ENCODE data around the gene STAMBPL1.
"Not testable (repeated sequence)": the region's sequence is repeated elsewhere in the genome, so short reads cannot be mapped to it uniquely, and the experiment has no call there.

The STAMBPL1 gene

DNA sequence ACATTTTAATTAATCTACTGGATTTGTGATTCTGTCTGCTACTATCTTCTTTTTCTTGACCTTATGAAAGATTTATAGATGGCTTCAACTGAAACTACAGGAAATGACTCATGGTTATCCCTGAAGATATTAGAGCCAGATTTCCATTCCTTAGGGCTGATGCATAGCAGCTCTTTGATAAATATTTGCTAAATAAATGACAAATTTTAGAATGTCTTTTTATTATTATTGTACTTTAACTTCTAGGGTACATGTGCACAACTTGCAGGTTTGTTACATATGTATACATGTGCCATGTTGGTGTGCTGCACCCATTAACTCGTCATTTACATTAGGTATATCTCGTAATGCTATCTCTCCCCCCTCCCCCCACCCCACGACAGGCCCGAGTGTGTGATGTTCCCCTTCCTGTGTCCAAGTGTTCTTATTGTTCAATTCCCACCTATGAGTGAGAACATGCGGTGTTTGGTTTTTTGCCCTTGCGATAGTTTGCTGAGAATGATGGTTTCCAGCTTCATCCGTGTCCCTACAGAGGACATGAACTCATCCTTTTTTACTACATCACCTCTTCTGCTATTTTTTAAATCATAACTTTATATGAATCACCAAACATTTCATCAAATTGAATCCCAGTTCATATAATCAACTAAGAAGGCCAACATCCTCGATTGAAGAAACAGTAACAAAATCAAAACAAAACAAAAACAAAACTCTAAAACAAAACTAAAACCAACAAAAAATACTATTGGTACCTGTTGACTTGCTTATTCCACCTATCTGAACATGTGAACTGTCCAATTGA is 2.8 kb downstream of the STAMBPL1 start:
- not testable (repeated sequence) for H3K4me1 ChIP-seq (ENCODE audit: control insufficient read depth, insufficient read depth, low read length); H3K4me3 ChIP-seq (ENCODE audit: low read depth, low read length); H3K36me3 ChIP-seq (ENCODE audit: control insufficient read depth, insufficient read depth, low read length); H3K9ac ChIP-seq (ENCODE audit: low read depth, low read length); H3K9me3 ChIP-seq (ENCODE audit: control insufficient read depth, insufficient read depth, low read length)
- H3K27me3 ChIP-seq (ENCODE audit: control insufficient read depth, insufficient read depth, low read length): peaks cover 25% of the 10 kb centered on the region

- no peak overlapping the region for H3K4me3 ChIP-seq (ENCODE audit: low read depth, low read length)
- no peaks in the 10 kb centered on the region for H3K36me3 ChIP-seq (ENCODE audit: control insufficient read depth, insufficient read depth, low read length)
- H3K9ac ChIP-seq (ENCODE audit: low read depth, low read length): no peak overlapping the region
- no peaks in the 10 kb centered on the region for H3K9me3 ChIP-seq (ENCODE audit: control insufficient read depth, insufficient read depth, low read length)
- peaks cover 4% of the 10 kb centered on the region for H3K4me1 ChIP-seq (ENCODE audit: control insufficient read depth, insufficient read depth, low read length)
- H3K27me3 ChIP-seq (ENCODE audit: control insufficient read depth, insufficient read depth, low read length): peaks cover 22% of the 10 kb centered on the region
These were observed 3.4 kb downstream of the STAMBPL1 start for GRCh38 chr10:88883448-88883809.

DNA sequence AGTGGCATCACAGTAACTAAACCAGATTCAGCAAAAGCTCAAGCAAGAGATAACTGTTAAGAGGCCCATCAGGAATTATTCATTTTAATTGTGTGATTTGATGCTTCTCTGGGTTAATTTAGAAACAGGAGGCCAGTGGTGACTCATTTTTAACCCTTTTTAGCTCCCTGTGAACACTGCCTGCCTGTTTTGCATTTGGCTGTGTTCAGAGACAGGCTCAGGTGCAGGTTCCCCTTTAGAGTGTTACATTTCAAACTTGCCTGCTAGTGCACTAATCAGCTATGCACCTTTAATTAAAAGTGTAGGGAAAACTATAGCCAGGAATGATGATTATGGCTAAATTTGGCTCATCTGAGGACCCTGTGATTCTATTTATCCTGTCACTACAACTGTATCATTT is 6.5 kb downstream of the STAMBPL1 start:
- Histone ChIP-seq H3K4me3 (ENCODE audit: low read depth, low read length) (no peak overlapping the region), H3K9ac (ENCODE audit: low read depth, low read length) (no peak overlapping the region), H3K27me3 (ENCODE audit: control insufficient read depth, insufficient read depth, low read length) (peaks cover 4% of the 10 kb centered on the region), H3K9me3 (ENCODE audit: control insufficient read depth, insufficient read depth, low read length) (no peaks in the 10 kb centered on the region), H3K36me3 (ENCODE audit: control insufficient read depth, insufficient read depth, low read length) (no peaks in the 10 kb centered on the region), H3K4me1 (ENCODE audit: control insufficient read depth, insufficient read depth, low read length) (no peaks in the 10 kb centered on the region)

GRCh38 chr10:88888810-88889445 is 8.9 kb downstream of the STAMBPL1 start:
- Histone ChIP-seq H3K9ac (ENCODE audit: low read depth, low read length) (no peak overlapping the region), H3K9me3 (ENCODE audit: control insufficient read depth, insufficient read depth, low read length) (no peaks in the 10 kb centered on the region), H3K36me3 (ENCODE audit: control insufficient read depth, insufficient read depth, low read length) (no peaks in the 10 kb centered on the region), H3K4me3 (ENCODE audit: low read depth, low read length) (no peak overlapping the region), H3K4me1 (ENCODE audit: control insufficient read depth, insufficient read depth, low read length) (peaks cover 7% of the 10 kb centered on the region), H3K27me3 (ENCODE audit: control insufficient read depth, insufficient read depth, low read length) (no peaks in the 10 kb centered on the region)

DNA sequence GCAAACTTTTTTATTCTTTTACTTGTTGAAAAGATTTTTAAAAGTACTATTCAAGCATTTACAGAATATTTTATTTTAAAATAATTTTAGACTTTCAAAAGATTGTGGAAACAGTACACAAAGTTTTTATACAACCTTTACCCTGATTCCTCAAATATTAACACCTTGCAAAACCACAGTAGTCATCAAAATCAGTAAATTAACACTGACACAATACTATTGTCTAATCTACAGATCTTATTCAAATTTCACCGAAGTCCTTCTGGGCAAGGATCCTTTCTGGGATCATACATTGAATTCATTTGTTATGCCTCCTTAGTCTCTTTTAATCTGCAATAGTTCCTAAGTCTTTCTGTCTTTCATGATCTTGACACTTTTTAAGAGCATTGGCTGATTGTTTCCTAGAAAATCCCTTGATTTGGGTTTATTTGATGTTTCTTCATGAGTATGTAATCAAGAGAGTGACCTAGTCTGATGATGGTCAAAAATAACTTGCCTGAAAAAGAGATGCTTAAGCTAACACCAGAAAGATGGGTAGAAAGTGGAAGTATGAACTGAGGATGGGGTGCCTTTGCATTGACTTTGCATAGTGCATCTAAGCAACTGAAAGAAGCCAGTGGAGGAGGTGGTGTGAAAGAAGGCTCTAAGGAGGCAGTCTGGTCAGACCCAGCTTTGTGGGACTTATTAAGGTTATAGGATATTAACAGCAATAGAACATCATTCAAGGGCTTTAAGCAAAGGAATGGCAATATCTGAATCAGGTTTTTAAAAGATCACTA is 9.7 kb downstream of the STAMBPL1 start:
- Histone ChIP-seq H3K9ac (ENCODE audit: low read depth, low read length) (no peak overlapping the region), H3K4me1 (ENCODE audit: control insufficient read depth, insufficient read depth, low read length) (peaks cover 7% of the 10 kb centered on the region), H3K36me3 (ENCODE audit: control insufficient read depth, insufficient read depth, low read length) (no peaks in the 10 kb centered on the region), H3K4me3 (ENCODE audit: low read depth, low read length) (no peak overlapping the region), H3K27me3 (ENCODE audit: control insufficient read depth, insufficient read depth, low read length) (no peaks in the 10 kb centered on the region), H3K9me3 (ENCODE audit: control insufficient read depth, insufficient read depth, low read length) (no peaks in the 10 kb centered on the region)

- H3K4me3 ChIP-seq (ENCODE audit: low read depth, low read length): no peak overlapping the region
- H3K4me1 ChIP-seq (ENCODE audit: control insufficient read depth, insufficient read depth, low read length): peaks cover 7% of the 10 kb centered on the region
- no peaks in the 10 kb centered on the region for H3K36me3 ChIP-seq (ENCODE audit: control insufficient read depth, insufficient read depth, low read length)
- H3K9ac ChIP-seq (ENCODE audit: low read depth, low read length): no peak overlapping the region
- no peaks in the 10 kb centered on the region for H3K27me3 ChIP-seq (ENCODE audit: control insufficient read depth, insufficient read depth, low read length)
- H3K9me3 ChIP-seq (ENCODE audit: control insufficient read depth, insufficient read depth, low read length): no peaks in the 10 kb centered on the region
These were observed 10.8 kb downstream of the STAMBPL1 start for GRCh38 chr10:88890681-88891381.

- no peaks in the 10 kb centered on the region for H3K9me3 ChIP-seq (ENCODE audit: control insufficient read depth, insufficient read depth, low read length)
- no peak overlapping the region for H3K9ac ChIP-seq (ENCODE audit: low read depth, low read length)
- H3K36me3 ChIP-seq (ENCODE audit: control insufficient read depth, insufficient read depth, low read length): no peaks in the 10 kb centered on the region
- peaks cover 7% of the 10 kb centered on the region for H3K4me1 ChIP-seq (ENCODE audit: control insufficient read depth, insufficient read depth, low read length)
- no peaks in the 10 kb centered on the region for H3K27me3 ChIP-seq (ENCODE audit: control insufficient read depth, insufficient read depth, low read length)
- H3K4me3 ChIP-seq (ENCODE audit: low read depth, low read length): no peak overlapping the region
These were observed 12.3 kb downstream of the STAMBPL1 start for GRCh38 chr10:88892222-88892967.

DNA sequence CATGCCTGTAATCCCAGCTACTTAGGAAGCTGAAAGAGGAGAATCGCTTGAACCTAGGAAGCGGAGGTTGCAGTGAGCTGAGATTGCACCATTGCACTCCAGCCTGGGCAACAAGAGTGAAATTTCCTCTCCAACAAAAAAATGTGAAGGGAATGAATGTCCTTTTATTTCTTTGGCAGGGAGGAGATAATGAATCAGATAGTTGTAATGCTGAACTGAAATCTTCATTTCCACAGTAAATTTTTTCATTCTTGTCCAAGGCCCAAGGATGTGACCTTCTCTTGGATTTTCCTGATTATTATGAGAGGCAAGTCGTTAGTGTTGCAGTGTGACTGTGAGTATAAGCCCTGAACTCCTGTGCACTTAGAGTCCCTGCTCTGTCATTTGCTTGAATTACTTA is 13.6 kb downstream of the STAMBPL1 start:
- no peaks in the 10 kb centered on the region for H3K36me3 ChIP-seq (ENCODE audit: control insufficient read depth, insufficient read depth, low read length)
- H3K9ac ChIP-seq (ENCODE audit: low read depth, low read length): no peak overlapping the region
- H3K4me3 ChIP-seq (ENCODE audit: low read depth, low read length): no peak overlapping the region
- no peaks in the 10 kb centered on the region for H3K27me3 ChIP-seq (ENCODE audit: control insufficient read depth, insufficient read depth, low read length)
- no peaks in the 10 kb centered on the region for H3K9me3 ChIP-seq (ENCODE audit: control insufficient read depth, insufficient read depth, low read length)
- H3K4me1 ChIP-seq (ENCODE audit: control insufficient read depth, insufficient read depth, low read length): peaks cover 7% of the 10 kb centered on the region

DNA sequence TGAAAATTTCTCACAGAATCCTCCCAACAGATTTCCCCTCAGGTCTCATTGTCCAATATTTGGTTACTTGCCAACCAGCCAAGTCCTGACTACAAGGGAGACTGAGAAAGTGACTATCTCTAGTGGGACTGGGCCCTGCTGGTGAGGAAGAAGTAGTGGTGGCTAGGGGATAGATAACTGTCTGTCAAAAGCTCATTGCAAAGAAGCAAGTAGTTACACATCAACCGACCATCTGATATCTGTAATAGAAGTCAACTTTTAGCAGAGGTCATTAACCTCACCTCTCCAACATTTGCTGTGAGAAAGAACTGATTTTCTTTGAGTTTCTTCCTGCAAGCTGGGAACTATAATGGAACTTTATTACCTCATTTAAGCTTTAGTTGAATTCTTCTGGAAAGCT is 15.2 kb downstream of the STAMBPL1 start:
- no peak overlapping the region for H3K4me3 ChIP-seq (ENCODE audit: low read depth, low read length)
- no peak overlapping the region for H3K9ac ChIP-seq (ENCODE audit: low read depth, low read length)
- H3K9me3 ChIP-seq (ENCODE audit: control insufficient read depth, insufficient read depth, low read length): no peaks in the 10 kb centered on the region
- H3K4me1 ChIP-seq (ENCODE audit: control insufficient read depth, insufficient read depth, low read length): peaks cover 7% of the 10 kb centered on the region
- no peaks in the 10 kb centered on the region for H3K36me3 ChIP-seq (ENCODE audit: control insufficient read depth, insufficient read depth, low read length)
- H3K27me3 ChIP-seq (ENCODE audit: control insufficient read depth, insufficient read depth, low read length): no peaks in the 10 kb centered on the region

GRCh38 chr10:88896372-88896993 is 16.4 kb downstream of the STAMBPL1 start:
- H3K4me3 ChIP-seq (ENCODE audit: low read depth, low read length): no peak overlapping the region
- H3K36me3 ChIP-seq (ENCODE audit: control insufficient read depth, insufficient read depth, low read length): no peaks in the 10 kb centered on the region
- peaks cover 7% of the 10 kb centered on the region for H3K4me1 ChIP-seq (ENCODE audit: control insufficient read depth, insufficient read depth, low read length)
- no peaks in the 10 kb centered on the region for H3K27me3 ChIP-seq (ENCODE audit: control insufficient read depth, insufficient read depth, low read length)
- H3K9ac ChIP-seq (ENCODE audit: low read depth, low read length): no peak overlapping the region
- no peaks in the 10 kb centered on the region for H3K9me3 ChIP-seq (ENCODE audit: control insufficient read depth, insufficient read depth, low read length)
